ENCODE measurements around the gene MAN1A1. TPM values are rescaled to one million over a fixed set of nuclear protein-coding genes. Genes with fewer than 3 reads are reported as not detected.

Gene MAN1A1
- polyA plus RNA-seq, 2 of the 4 experiments (the other 2 are of a cell fraction), result 0.05 TPM; not detected in 1

- Histone ChIP-seq H3K9me3 (no peaks in the 10 kb centered on the region), H3K4me3 (no peak overlapping the region), H3K4me1 (no peaks in the 10 kb centered on the region), H3K4me2 (no peak overlapping the region), H3K27ac (no peak overlapping the region)
- TF ChIP-seq POLR2A (IDR thresholded peaks at IDR 0.05; ENCODE audit: low read length) (no peak), FOXS1 (CRISPR knock-in tag; IDR thresholded peaks at IDR 0.05) (no peak)
- FAIRE-seq, result no peak
- ATAC-seq, result no peak
- CTCF ChIA-PET, result interaction anchor here (1.6 kb wide), 1 partner anchor 11 kb away, joined by 5 read pairs; no protein-coding TSS in a partner anchor
- DNase-seq (ENCODE audit: low read depth in 1 of 2, low spot score in 1 of 2), result no peak
- POLR2A ChIA-PET, result no interaction called here
- WGBS (ENCODE audit: missing lambda C conversion rate), result 55% methylated on average over 5 of the region's 5 CpGs
Measured at GRCh38 chr6:119322715-119323350, 26.7 kb downstream of the MAN1A1 start.

- no peak for TF ChIP-seq HOXB13 (CRISPR knock-in tag; IDR thresholded peaks at IDR 0.05; ENCODE audit: low read depth)
- no peak for TF ChIP-seq CHD2 (IDR thresholded peaks at IDR 0.05; ENCODE audit: low read length, partially characterized antibody)
- TF ChIP-seq ZNF302 (CRISPR knock-in tag; IDR thresholded peaks at IDR 0.05), result no peak
- no peak for TF ChIP-seq KDM1A (IDR thresholded peaks at IDR 0.05; ENCODE audit: low read depth)
- TF ChIP-seq NR3C1 (IDR thresholded peaks at IDR 0.05), result no peak
- no peak for TF ChIP-seq GATA3 (IDR thresholded peaks at IDR 0.05; ENCODE audit: borderline replicate concordance)
- no peak for TF ChIP-seq REST (IDR thresholded peaks at IDR 0.05)
- WGBS (ENCODE audit: missing lambda C conversion rate), result 68% methylated on average over 2 of the region's 2 CpGs
- Histone ChIP-seq H3K4me2 (no peak overlapping the region), H3K9me3 (no peaks in the 10 kb centered on the region), H3K4me1 (no peaks in the 10 kb centered on the region), H3K4me3 (no peak overlapping the region), H3K27ac (no peak overlapping the region)
- DNase-seq (ENCODE audit: low read depth in 1 of 2, low spot score in 1 of 2) (no peak), ATAC-seq (no peak), FAIRE-seq (no peak)
- CTCF ChIA-PET, result interaction anchor here (1.6 kb wide), 1 partner anchor 12 kb away, joined by 5 read pairs; no protein-coding TSS in a partner anchor
- POLR2A ChIA-PET, result no interaction called here
Measured at GRCh38 chr6:119322034-119322433, 27.5 kb downstream of the MAN1A1 start.

- Histone ChIP-seq H3K27ac (no peak overlapping the region), H3K9me3 (no peaks in the 10 kb centered on the region), H3K4me1 (no peaks in the 10 kb centered on the region), H3K4me2 (no peak overlapping the region), H3K4me3 (no peak overlapping the region)
- FAIRE-seq (no peak), DNase-seq (ENCODE audit: low read depth in 1 of 2, low spot score in 1 of 2) (no peak), ATAC-seq (no peak)
- ChIA-PET CTCF (no interaction called here), POLR2A (no interaction called here)
- 80% methylated on average over 2 of the region's 2 CpGs for WGBS (ENCODE audit: missing lambda C conversion rate)
- TF ChIP-seq KDM1A (IDR thresholded peaks at IDR 0.05; ENCODE audit: low read depth), result no peak
- no peak for TF ChIP-seq BHLHE40 (IDR thresholded peaks at IDR 0.05; ENCODE audit: low read depth, low read length)
- no peak for TF ChIP-seq MAX (IDR thresholded peaks at IDR 0.05)
- TF ChIP-seq ZFP36 (IDR thresholded peaks at IDR 0.05; ENCODE audit: borderline replicate concordance, partially characterized antibody), result no peak
- no peak for TF ChIP-seq BCL3 (IDR thresholded peaks at IDR 0.05)
- no peak for TF ChIP-seq MYC (IDR thresholded peaks at IDR 0.05; ENCODE audit: borderline replicate concordance, low read length)
- TF ChIP-seq NFE2L2 (conservative IDR thresholded peaks at IDR 0.05; ENCODE audit: low read length), result no peak
- no peak for TF ChIP-seq POLR2A (IDR thresholded peaks at IDR 0.05; ENCODE audit: low read length)
- TF ChIP-seq CBX2 (IDR thresholded peaks at IDR 0.05; ENCODE audit: borderline replicate concordance, low read depth), result no peak
- TF ChIP-seq PHF8 (IDR thresholded peaks at IDR 0.05; ENCODE audit: borderline replicate concordance, low read depth), result no peak
- no peak for TF ChIP-seq HOXB13 (CRISPR knock-in tag; IDR thresholded peaks at IDR 0.05; ENCODE audit: low read depth)
- TF ChIP-seq HOXB5 (CRISPR knock-in tag; IDR thresholded peaks at IDR 0.05), result no peak
- TF ChIP-seq KDM5A (IDR thresholded peaks at IDR 0.05), result no peak
- TF ChIP-seq REST (IDR thresholded peaks at IDR 0.05), result no peak
- no peak for TF ChIP-seq EP300 (IDR thresholded peaks at IDR 0.05)
Measured at GRCh38 chr6:119319694-119320093, 29.9 kb downstream of the MAN1A1 start.
